ENCODE measurements around the gene USP30. TPM values are rescaled to one million over a fixed set of nuclear protein-coding genes. Genes with fewer than 3 reads are reported as not detected.
"Not testable (repeated sequence)": the region's sequence is repeated elsewhere in the genome, so short reads cannot be mapped to it uniquely, and the experiment has no call there.

Gene USP30
- total RNA-seq, 1 donor from 2014 or later, result 13.6 TPM

DNA sequence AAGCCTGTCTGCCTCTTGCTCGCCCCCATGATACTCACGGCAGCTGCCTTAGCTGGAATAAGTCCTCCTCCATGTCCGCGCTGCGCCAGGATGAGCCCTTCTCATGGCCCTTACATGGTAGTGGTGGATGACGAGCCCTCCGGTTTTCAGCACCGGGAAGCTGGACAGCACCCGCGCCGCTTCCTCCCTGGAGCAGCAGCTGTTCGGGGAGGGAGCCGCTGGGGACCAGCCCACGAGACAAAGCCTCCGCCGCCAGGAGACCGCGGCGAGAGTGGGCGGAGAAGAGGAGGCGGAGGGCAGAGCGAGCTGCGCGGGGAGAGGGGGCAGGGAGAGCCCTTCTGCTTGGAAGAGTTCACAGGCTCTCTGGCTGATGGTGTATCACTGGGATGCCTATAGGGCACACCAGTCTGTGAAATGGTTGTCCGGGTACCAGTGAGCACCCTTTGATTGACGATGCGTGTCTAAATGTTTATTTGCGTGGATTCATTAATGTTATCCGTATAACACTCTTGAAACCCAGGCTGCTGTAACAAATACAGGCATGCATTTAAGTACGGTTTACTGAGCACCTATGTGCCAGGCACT lies 31.5 kb upstream of the USP30 start, which contains the start of gene SVOP:
Gene SVOP, minus strand, starts transcription at position 273 of the 585 bp plus-strand sequence. Its CDS starts 200 bp downstream, at position 73.
- TF ChIP-seq, protein P1, sequence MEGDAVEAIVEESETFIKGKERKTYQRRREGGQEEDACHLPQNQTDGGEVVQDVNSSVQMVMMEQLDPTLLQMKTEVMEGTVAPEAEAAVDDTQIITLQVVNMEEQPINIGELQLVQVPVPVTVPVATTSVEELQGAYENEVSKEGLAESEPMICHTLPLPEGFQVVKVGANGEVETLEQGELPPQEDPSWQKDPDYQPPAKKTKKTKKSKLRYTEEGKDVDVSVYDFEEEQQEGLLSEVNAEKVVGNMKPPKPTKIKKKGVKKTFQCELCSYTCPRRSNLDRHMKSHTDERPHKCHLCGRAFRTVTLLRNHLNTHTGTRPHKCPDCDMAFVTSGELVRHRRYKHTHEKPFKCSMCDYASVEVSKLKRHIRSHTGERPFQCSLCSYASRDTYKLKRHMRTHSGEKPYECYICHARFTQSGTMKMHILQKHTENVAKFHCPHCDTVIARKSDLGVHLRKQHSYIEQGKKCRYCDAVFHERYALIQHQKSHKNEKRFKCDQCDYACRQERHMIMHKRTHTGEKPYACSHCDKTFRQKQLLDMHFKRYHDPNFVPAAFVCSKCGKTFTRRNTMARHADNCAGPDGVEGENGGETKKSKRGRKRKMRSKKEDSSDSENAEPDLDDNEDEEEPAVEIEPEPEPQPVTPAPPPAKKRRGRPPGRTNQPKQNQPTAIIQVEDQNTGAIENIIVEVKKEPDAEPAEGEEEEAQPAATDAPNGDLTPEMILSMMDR (IDR thresholded peaks at IDR 0.05; ENCODE audit: unreplicated experiment), result no peak
- Mint-ChIP-seq H3K27ac (ENCODE audit: unreplicated experiment) (no peak within 1 kb of the TSS), H3K9me3 (ENCODE audit: unreplicated experiment) (no peaks in the 10 kb centered on the region), H3K4me3 (ENCODE audit: unreplicated experiment) (no peak within 1 kb of the TSS), H3K4me1 (ENCODE audit: unreplicated experiment) (no peaks in the 10 kb centered on the region), H3K27me3 (ENCODE audit: unreplicated experiment) (no peaks in the 10 kb centered on the region), H3K36me3 (ENCODE audit: low read depth, unreplicated experiment) (no peaks in the 10 kb centered on the region)
- peak; percentile 95 for DNase-seq (ENCODE audit: low spot score)

DNA sequence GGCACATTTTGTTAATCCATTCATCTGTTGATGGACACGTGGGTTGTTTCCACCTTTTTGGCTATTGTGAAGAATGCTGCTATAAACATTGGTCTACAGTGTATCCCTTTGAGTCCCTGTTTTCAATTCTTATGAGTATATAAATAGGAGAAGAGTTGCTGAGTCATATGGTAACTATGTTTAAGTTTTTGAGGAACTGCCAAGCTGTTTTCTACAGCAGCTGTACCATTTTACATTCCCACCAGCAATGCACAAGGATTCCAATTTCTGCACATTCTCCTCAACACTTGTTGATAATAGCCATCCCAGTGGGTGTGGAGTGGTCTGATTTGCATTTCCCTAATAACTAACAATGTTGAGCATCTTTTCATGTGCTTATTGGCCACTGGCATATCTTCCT lies 24.6 kb upstream of the USP30 start:
- no peaks in the 10 kb centered on the region for H3K4me1 Mint-ChIP-seq (ENCODE audit: unreplicated experiment)
- no peaks in the 10 kb centered on the region for H3K9me3 Mint-ChIP-seq (ENCODE audit: unreplicated experiment)
- H3K36me3 Mint-ChIP-seq (ENCODE audit: low read depth, unreplicated experiment), result no peaks in the 10 kb centered on the region
- no peak overlapping the region for H3K27ac Mint-ChIP-seq (ENCODE audit: unreplicated experiment)
- no peaks in the 10 kb centered on the region for H3K27me3 Mint-ChIP-seq (ENCODE audit: unreplicated experiment)
- DNase-seq (ENCODE audit: low spot score), result no peak
- TF ChIP-seq, protein P1 (IDR thresholded peaks at IDR 0.05; ENCODE audit: unreplicated experiment), result no peak
- H3K4me3 Mint-ChIP-seq (ENCODE audit: unreplicated experiment), result no peak overlapping the region

DNA sequence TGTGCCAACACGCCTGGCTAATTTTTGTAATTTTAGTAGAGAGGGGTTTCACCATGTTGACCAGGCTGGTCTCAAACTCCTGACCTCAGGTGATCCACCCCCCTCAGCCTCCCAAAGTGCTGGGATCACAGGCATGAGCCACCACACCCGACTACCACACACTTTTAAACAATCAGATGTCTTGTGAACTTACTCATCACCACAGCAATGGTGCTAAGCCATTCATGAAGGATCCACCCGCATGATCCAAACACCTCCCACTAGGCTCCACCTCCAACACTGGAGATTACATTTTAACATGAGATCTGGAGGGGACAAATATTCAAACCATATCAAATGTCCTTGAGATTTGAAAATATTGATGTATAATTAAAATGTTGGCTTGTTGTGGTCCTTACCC lies 23.8 kb upstream of the USP30 start:
- DNase-seq (ENCODE audit: low spot score); H3K27me3 Mint-ChIP-seq (ENCODE audit: unreplicated experiment); H3K4me1 Mint-ChIP-seq (ENCODE audit: unreplicated experiment); H3K27ac Mint-ChIP-seq (ENCODE audit: unreplicated experiment); H3K9me3 Mint-ChIP-seq (ENCODE audit: unreplicated experiment); H3K4me3 Mint-ChIP-seq (ENCODE audit: unreplicated experiment); H3K36me3 Mint-ChIP-seq (ENCODE audit: low read depth, unreplicated experiment): not testable (repeated sequence)

DNA sequence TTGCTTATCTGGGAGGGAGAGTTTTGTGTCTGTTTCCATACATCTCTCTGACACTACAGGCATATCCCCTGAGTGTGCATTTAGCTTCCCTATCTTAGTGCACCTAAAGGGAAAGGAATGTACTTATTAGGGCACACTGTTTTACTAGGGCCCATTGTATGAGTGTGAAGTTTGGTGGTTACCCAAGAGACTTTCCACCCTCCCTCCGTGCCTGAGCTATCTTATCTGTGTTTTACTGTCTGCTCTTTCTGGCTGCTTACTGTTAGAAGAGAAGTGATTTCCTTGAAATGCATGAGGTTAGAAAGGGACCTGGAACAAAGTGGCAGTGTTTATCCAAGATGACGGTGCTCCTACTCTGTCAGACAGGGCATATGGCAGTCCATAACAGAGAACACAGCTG lies 23.0 kb upstream of the USP30 start:
- H3K36me3 Mint-ChIP-seq (ENCODE audit: low read depth, unreplicated experiment), result no peaks in the 10 kb centered on the region
- DNase-seq (ENCODE audit: low spot score), result no peak
- no peaks in the 10 kb centered on the region for H3K4me1 Mint-ChIP-seq (ENCODE audit: unreplicated experiment)
- H3K4me3 Mint-ChIP-seq (ENCODE audit: unreplicated experiment), result no peak overlapping the region
- TF ChIP-seq, protein P1 (IDR thresholded peaks at IDR 0.05; ENCODE audit: unreplicated experiment), result no peak
- H3K27me3 Mint-ChIP-seq (ENCODE audit: unreplicated experiment), result no peaks in the 10 kb centered on the region
- no peak overlapping the region for H3K27ac Mint-ChIP-seq (ENCODE audit: unreplicated experiment)
- no peaks in the 10 kb centered on the region for H3K9me3 Mint-ChIP-seq (ENCODE audit: unreplicated experiment)

DNA sequence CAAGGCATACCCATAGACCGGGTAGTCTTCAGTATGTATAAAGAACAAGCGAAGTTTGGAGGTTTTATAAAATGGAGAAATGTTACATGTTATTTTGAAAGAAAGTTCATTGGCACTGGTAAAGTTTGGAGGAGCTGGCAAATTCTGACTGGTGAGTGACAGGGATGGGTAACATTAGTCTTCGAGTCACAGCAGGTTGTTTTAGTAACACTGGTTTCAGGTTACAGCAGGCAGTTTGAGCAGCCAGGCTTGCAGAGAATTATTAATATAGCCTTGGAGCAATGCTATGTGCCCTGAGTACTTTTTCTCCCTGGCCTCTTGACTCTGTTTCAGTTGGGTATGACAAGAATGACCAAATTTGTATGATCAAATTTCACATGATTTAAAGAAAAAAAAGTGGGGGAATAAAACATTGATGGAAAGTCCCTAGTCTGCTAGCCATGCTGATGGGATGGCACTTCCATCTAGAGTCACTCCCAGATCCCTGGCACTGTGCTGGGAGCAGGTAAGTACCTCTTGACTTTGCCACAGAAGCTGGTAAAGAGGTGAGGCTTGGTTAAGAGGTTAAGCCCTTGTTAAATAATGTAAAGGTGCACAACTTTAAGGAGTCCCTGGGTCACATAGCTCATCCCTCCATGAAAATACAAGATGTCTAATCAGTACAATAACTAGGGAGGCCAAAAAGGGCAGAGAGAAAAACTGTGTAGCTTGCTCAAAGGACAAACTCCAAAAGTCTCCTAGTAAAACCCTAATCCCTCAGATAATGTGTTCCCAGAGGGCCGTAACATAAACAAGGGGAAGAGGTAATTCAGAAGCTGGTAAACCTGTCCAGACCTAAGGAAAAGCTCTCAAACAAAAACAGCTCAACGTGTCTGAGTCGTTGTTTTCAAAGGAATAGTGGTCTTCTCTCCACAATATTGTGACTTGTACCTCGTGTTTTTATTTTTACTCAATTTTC lies 18.9 kb upstream of the USP30 start:
- no peaks in the 10 kb centered on the region for H3K27me3 Mint-ChIP-seq (ENCODE audit: unreplicated experiment)
- H3K36me3 Mint-ChIP-seq (ENCODE audit: low read depth, unreplicated experiment), result no peaks in the 10 kb centered on the region
- TF ChIP-seq, protein P1 (IDR thresholded peaks at IDR 0.05; ENCODE audit: unreplicated experiment), result no peak
- H3K9me3 Mint-ChIP-seq (ENCODE audit: unreplicated experiment), result no peaks in the 10 kb centered on the region
- H3K4me1 Mint-ChIP-seq (ENCODE audit: unreplicated experiment), result no peaks in the 10 kb centered on the region
- no peak for DNase-seq (ENCODE audit: low spot score)
- no peak overlapping the region for H3K27ac Mint-ChIP-seq (ENCODE audit: unreplicated experiment)
- no peak overlapping the region for H3K4me3 Mint-ChIP-seq (ENCODE audit: unreplicated experiment)
